ENCODE measurements around the gene CDH12.

DNA sequence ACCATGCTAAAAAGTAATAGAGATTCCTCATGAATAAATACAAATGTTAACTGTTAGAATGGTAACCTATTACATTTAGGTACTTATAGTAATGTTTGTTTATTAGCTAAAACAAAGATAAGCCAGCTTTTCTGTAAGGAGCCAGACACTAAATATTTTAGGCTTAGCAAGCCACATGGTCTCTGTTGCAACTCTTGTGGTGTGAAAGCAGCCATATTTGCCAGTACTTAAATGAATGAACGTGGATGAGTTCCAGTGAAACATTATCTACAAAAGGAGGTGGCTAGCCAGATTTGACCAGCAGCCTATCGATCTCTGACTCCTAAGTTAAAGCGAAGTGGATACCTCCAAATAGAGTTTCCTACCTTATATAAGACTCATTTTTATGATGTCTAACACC is 331.6 kb downstream of the CDH12 start:
- TF ChIP-seq, protein P1, sequence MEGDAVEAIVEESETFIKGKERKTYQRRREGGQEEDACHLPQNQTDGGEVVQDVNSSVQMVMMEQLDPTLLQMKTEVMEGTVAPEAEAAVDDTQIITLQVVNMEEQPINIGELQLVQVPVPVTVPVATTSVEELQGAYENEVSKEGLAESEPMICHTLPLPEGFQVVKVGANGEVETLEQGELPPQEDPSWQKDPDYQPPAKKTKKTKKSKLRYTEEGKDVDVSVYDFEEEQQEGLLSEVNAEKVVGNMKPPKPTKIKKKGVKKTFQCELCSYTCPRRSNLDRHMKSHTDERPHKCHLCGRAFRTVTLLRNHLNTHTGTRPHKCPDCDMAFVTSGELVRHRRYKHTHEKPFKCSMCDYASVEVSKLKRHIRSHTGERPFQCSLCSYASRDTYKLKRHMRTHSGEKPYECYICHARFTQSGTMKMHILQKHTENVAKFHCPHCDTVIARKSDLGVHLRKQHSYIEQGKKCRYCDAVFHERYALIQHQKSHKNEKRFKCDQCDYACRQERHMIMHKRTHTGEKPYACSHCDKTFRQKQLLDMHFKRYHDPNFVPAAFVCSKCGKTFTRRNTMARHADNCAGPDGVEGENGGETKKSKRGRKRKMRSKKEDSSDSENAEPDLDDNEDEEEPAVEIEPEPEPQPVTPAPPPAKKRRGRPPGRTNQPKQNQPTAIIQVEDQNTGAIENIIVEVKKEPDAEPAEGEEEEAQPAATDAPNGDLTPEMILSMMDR (IDR thresholded peaks at IDR 0.05; ENCODE audit: insufficient read depth, low read depth, low read length), result no peak
- no peak for TF ChIP-seq EZH2 (IDR thresholded peaks at IDR 0.05; ENCODE audit: insufficient read depth, low read length)
